ENCODE results near the gene HK3. TPM values are rescaled to one million over a fixed set of nuclear protein-coding genes. Genes with fewer than 3 reads are reported as not detected.

HK3 gene
- total and polyA plus RNA-seq, 4 donors: 4.3 to 25.5 (median 13.3) TPM

GRCh38 chr5:176883700-176884570 lies 15.2 kb downstream of the HK3 start:
- Histone ChIP-seq H3K4me1 (ENCODE audit: control insufficient read depth in 4 of 4, insufficient read depth in 4 of 4, low read length in 3 of 4) (no peaks in the 10 kb centered on the region), H3K36me3 (ENCODE audit: control insufficient read depth in 4 of 4, insufficient read depth in 3 of 4, low read depth in 1 of 4, low read length in 3 of 4) (no peaks in the 10 kb centered on the region), H3K27me3 (ENCODE audit: control insufficient read depth in 4 of 4, insufficient read depth in 4 of 4, low read length in 3 of 4) (no peaks in the 10 kb centered on the region), H3K9me3 (ENCODE audit: control insufficient read depth in 4 of 4, low read length in 3 of 4) (no peaks in the 10 kb centered on the region), H3K4me3 (ENCODE audit: low read depth in 1 of 3, low read length in 3 of 3) (no peak overlapping the region), H3K9ac (ENCODE audit: low read depth in 1 of 2, low read length in 2 of 2) (no peak overlapping the region), H3K27ac (ENCODE audit: low read depth in 1 of 2, low read length in 2 of 2) (no peak overlapping the region)
- TF ChIP-seq FOXA1 (IDR thresholded peaks at IDR 0.05) (no peak), HNF4A (conservative IDR thresholded peaks at IDR 0.05) (no peak), YY1 (IDR thresholded peaks at IDR 0.05) (no peak), GABPA (IDR thresholded peaks at IDR 0.05 in 1 of 2, conservative IDR thresholded peaks at IDR 0.05 in 1 of 2) (no peak), SP1 (IDR thresholded peaks at IDR 0.05) (no peak), EGR1 (IDR thresholded peaks at IDR 0.05; ENCODE audit: low read depth in 2 of 2) (no peak), HNF4G (IDR thresholded peaks at IDR 0.05) (no peak), FOXA2 (IDR thresholded peaks at IDR 0.05) (no peak)
- no peak for DNase-seq (ENCODE audit: low spot score)
- WGBS: 94% methylated on average over 17 of the region's 17 CpGs

GRCh38 chr5:176882567-176882903 lies 16.6 kb downstream of the HK3 start:
- Histone ChIP-seq H3K36me3 (ENCODE audit: control insufficient read depth in 4 of 4, insufficient read depth in 3 of 4, low read depth in 1 of 4, low read length in 3 of 4) (no peaks in the 10 kb centered on the region), H3K9me3 (ENCODE audit: control insufficient read depth in 4 of 4, low read length in 3 of 4) (no peaks in the 10 kb centered on the region), H3K27me3 (ENCODE audit: control insufficient read depth in 4 of 4, insufficient read depth in 4 of 4, low read length in 3 of 4) (no peaks in the 10 kb centered on the region), H3K4me3 (ENCODE audit: low read depth in 1 of 3, low read length in 3 of 3) (no peak overlapping the region), H3K9ac (ENCODE audit: low read depth in 1 of 2, low read length in 2 of 2) (no peak overlapping the region), H3K27ac (ENCODE audit: low read depth in 1 of 2, low read length in 2 of 2) (no peak overlapping the region), H3K4me1 (ENCODE audit: control insufficient read depth in 4 of 4, insufficient read depth in 4 of 4, low read length in 3 of 4) (no peaks in the 10 kb centered on the region)
- no peak for DNase-seq (ENCODE audit: low spot score)
- no peak for TF ChIP-seq NR2F2 (IDR thresholded peaks at IDR 0.05)
- no peak for TF ChIP-seq HNF4A (conservative IDR thresholded peaks at IDR 0.05)
- TF ChIP-seq RXRA (IDR thresholded peaks at IDR 0.05): no peak
- no peak for TF ChIP-seq REST (IDR thresholded peaks at IDR 0.05)
- no peak for TF ChIP-seq SP1 (IDR thresholded peaks at IDR 0.05)
- no peak for TF ChIP-seq HNF4G (IDR thresholded peaks at IDR 0.05)
- no peak for TF ChIP-seq YY1 (IDR thresholded peaks at IDR 0.05)
- no peak for TF ChIP-seq ATF3 (IDR thresholded peaks at IDR 0.05)
- no peak for TF ChIP-seq EGR1 (IDR thresholded peaks at IDR 0.05; ENCODE audit: low read depth in 2 of 2)
- TF ChIP-seq ZBTB33 (IDR thresholded peaks at IDR 0.05): no peak
- TF ChIP-seq MAX (IDR thresholded peaks at IDR 0.05): no peak
- TF ChIP-seq GABPA (IDR thresholded peaks at IDR 0.05 in 1 of 2, conservative IDR thresholded peaks at IDR 0.05 in 1 of 2): no peak
- TF ChIP-seq RAD21 (IDR thresholded peaks at IDR 0.05): no peak
- TF ChIP-seq JUND (IDR thresholded peaks at IDR 0.05): no peak
- no peak for TF ChIP-seq FOXA1 (IDR thresholded peaks at IDR 0.05)
- WGBS: 61% methylated on average over 6 of the region's 6 CpGs

All from liver (tissue), 9 donors.